Activated T-helper 9 cell treated with anti-CD3 and anti-CD28 coated beads, Interleukin-2, amount 50 U/mL, for 16 hours (primary cell): Measurements from ENCODE around the gene RGS21.
"Not testable (repeated sequence)": the region's sequence is repeated elsewhere in the genome, so short reads cannot be mapped to it uniquely, and the experiment has no call there.

Source experiments
- DNase-seq: peaks from one replicate; pipeline ENCODE4 v3.0.0-alpha.2; 2020; ENCODE audit warnings: low read depth

The RGS21 gene, protein sequence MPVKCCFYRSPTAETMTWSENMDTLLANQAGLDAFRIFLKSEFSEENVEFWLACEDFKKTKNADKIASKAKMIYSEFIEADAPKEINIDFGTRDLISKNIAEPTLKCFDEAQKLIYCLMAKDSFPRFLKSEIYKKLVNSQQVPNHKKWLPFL

DNA sequence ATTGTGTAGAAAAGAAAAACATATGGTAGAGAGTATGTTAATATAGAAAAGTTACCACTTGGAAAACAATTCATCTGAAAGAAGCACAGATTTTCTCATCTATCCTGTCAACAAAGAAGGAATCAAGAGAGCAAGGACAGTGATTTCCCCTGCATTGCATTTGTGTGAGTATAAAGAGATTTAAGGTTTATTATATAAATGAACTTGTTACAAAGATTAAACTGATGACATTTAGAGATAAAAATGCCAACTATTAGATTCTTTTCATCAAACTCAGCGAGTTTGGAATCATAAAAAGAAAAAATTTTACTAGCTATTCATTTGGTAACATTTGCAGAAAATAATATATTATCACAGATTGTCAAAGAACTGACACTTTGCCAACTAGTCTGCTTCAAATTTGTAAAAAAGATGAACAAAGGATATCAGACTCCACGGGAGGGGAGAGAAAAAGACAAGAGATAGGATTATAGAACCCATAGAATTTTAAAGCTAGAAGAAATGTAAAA lies at the start of gene RGS21:
Gene RGS21 (plus strand): TSS at position 51 of the 509 bp plus-strand sequence. CDS start 26,045 bp downstream, outside the sequence.
- DNase-seq, result no peak

DNA sequence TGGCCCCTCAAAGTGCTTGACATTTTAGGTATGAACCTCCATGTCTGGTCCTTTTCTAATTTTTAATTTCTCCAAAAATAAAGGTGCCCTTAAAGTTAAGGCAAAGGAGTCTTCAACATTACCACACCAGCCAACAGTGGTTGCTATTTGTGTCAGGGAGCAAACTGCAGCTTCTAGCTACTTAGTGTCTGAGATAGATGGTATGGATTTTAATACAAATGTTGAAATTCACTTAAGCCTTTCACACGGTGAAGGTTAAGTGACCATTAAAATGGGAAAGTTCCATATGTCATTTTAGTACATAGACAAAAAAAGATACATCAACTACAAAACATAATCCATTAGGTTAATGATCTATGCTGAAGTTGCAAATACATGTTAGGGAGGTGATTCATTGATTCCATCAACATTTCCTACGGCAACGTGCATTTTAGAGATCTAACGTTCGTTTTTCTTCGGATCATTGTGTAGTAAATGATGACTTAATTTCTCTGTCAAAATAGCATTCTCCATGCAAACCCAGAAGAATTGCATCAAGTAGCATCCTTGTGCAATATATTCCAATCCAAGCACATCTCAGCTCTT lies 48.2 kb upstream of the RGS21 start:
- no peak for DNase-seq

DNA sequence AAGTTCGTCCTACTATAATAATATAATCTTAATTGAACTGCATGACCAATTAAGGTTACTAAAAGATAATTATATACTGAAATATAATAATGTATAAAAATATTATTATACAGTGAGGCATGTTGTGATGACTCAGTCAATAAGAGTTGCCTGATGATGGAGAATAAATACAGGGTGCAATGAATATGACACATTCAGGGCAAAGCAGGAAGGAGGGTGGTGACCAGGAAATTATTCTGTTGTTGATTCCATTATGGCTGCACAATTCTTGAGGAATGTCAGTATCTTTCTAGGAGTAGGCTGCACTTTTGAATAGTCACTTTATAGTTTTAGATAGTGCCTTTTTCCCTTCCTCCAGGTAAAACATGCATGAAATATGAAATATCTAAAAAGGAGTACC lies 46.4 kb upstream of the RGS21 start:
- DNase-seq, result no peak

DNA sequence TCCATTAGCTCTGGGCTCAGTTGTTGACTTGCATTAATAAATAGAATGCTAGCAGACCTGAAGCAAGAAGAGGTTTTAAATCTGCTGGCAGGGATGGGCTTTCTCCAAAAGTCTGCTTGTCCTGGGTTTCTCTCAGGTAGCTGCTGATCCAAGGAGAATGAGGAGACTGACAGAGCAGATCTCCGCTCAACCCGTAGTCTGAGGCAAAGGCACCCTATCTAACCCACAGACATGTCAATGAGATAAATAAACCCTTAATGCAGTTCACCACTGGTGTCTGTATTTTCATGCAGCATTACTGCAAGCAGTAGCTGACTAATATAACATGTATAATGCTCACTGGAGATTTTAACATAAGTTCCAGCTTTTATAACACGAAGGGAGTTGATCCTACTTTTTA lies 44.1 kb upstream of the RGS21 start:
- no peak for DNase-seq

DNA sequence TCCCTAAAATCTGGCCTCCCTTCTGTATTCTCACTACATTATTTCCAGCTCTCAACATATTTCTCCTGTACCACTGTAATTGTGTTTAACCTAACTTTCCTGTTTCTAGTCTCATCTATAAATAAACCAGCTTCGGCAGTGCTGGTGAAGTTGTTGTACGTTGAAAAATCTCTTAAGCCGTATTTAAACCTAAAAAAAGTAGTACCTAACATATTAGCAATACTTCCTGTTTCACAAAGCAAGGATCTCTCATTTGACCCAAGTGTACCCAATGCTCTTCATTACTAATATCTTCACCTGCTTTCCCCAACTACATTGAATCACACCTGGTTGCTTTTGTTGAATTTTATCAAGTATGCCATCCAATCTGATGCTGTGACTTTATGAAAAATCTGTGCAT lies 42.2 kb upstream of the RGS21 start:
- no peak for DNase-seq

DNA sequence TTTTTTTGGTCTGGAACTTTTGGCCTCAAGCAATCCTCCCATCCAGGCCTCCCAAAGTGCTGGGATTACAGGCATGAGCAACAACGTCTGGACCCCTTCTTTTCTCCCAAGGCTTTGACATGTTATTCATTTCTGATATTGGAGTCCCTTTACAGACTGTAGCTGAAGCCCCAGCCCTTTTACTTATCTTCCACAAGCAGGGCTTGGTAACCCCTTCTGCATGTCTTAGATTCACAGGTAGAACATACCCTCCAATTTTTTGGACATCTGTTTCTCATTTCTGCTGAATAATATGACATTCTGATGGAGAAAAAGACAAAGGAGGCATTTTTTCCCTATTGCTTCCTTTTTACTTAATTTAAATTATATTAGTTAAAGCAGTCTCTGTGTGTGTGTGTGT lies 39.2 kb upstream of the RGS21 start:
- DNase-seq, result no peak

DNA sequence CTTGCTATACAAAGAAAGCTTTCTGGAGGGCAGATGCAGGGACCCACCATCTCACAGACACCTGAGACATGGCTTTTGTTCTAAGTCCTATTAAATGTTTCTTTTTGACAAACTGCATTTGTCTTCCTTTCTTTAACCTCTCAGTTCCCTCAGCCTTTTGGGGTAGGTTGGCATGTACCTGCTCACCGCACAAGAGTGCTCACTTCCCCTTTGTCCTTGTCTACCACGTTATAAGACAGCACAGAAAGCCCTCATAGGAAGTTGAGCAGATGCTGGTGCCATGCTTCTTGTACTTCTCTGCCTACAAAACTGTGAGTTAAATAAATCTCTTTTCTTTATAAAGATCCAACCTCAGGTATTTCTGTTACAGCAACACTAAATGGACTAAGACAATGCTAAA lies 31.9 kb upstream of the RGS21 start:
- DNase-seq, result no peak

DNA sequence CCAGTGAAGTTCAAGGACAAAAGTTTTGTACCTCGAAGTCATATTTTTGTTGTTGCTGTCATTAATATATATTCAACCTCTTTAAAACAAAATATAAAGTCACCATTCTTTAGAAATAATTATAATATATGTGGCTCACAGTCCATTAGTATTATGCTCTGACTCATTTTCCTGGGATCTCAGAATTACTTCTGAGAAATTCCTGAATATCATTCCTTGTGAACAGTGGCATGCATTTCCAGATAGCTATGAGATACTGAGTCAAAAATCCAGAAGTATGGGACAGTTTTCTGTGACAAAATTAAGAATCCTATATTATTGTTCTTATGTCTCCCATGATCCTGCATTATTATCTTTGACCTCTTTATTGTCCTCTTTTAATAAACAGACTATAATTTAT lies 13.8 kb upstream of the RGS21 start:
- no peak for DNase-seq

DNA sequence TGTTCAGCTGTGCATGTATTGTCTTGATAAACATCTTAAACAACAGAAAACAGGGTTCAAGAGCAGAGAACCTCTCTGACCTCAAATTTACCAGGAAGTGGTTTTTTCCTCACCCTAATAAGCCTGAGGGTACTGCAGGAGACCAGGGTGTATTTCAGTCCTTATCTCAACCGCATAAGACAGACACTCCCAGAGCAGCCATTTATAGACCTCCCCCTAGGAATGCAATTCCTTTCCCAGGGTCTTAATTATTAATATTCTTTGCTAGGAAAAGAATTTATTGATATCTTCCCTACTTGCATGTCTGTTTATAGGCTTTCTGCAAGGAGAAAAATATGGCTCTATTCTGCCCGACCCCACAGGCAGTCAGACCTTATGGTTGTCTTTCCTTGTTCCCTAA lies 8.5 kb upstream of the RGS21 start:
- DNase-seq, result not testable (repeated sequence)

DNA sequence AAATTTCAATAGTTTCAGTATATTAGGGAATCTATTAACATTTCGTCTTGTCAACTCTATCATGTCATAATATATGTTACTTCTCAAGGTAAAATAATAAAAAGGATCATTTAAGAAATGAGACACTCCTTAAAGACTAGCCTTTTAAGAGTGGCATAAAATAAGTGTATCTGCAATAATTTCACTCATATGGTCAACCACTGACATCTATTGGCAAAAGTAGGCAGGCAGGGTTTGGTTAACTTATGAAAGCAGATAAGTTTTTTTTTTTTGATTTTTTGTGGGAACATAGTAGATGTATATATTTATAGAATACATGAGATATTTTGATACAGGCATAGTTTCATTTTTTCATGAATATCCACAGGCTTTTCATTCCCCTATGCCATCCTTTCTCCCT lies 5.5 kb upstream of the RGS21 start:
- DNase-seq, result no peak

DNA sequence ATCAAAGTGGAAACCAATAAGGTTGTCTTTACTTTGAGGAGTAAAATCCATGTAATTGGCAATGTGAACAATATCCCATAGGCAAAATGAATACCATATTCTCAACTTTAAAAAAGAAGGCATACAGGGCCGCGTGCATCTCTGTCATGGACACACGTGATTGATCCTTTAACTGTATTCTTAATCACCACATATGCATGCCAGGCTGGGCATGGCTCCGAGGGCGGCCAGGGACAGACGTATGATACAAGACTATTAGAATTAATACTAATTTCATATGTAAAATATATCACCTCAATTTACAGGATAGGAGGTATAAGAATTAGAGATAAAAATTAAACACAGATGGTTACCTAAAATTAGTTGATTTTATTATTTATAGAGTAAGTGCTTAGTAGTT lies 11.2 kb downstream of the RGS21 start:
- no peak for DNase-seq

DNA sequence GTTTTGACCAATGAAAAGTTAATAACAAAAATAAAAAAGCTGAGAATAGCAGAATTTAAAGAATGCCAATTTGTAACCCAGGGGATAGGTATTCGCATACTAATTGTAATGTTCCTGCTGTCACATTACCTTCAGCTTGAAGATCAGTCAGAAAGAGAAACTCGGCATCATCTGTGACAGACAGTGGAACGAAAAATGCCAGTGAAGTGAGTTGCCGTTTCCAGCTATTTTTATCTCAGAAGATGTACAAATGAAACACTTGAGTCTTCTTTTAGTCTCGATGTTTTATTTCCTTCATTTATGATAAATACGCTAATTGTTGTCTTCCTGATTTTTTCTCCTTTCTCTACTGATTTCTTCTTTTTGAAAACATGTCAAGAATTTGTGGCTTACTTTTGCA lies 26.1 kb downstream of the RGS21 start:
- no peak for DNase-seq

DNA sequence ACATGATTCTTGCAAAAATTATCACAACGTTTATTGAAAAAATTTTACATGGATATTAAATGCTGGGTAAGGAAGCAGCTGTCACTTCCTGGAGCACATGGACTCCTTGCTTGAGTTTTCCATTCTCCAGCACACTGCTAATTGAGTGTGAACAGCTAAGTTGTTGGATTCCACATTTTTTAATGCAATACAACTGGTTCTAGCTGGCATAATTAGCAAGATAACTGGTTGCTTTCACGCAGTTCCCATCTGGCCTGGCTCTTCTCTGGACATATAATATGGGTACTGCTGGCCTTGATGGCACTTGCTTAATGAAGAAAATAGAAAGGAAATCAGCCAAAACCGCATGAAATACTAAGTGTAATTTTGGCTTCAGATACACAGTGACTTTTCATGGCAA lies 26.6 kb downstream of the RGS21 start:
- no peak for DNase-seq

DNA sequence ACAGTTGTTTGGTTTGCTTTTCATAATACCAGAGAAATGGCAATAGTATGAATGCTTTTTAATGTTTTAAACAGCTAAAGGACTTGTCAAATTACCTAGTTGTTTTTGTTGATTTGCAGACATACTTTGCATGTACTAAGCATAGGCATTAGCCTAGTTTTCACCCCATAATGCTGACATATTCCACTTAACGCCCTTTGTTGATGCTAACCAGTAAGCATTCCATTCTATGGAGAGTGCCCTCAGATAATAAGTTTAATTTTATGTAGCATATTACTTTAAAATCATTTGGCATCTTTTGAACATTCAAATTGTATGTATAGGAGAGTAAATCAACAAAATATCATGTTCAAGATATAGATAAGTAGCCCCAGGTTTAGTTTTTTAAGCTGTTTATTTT lies 32.5 kb downstream of the RGS21 start:
- no peak for DNase-seq

DNA sequence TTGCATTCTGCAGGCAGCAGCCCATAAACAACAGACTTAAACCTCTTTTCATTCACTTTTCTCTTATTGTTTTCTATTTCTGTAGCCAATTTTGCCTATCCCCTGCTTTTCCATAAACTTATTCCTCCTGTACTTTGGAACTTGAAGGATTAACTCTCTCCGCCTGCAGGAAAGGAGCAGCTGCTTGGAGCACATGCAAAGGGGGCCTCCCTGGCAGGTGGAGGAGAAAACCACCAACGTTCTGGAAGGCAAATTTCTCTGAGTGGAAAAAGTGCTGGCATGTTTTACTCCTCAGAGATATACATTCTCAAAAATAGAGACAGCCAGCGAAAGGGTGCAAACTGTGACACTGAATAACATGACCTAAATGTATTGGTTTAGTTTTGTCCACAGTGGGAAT lies 33.6 kb downstream of the RGS21 start:
- no peak for DNase-seq

DNA sequence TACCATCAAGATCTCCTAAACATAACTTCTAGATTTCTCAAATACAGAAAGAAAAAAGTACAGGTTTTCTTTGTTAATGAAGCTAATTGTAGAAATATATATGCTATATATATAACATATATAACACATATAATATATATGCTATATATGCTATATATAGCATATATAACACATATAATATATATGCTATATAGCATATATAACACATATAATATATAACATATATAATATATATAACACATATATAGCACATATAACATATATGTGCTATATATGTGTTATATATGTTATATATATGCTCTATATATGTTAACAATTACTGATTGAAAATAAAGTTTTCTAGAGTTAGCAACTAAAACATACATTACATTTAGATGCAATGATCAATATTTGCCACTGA lies 34.8 kb downstream of the RGS21 start:
- no peak for DNase-seq

DNA sequence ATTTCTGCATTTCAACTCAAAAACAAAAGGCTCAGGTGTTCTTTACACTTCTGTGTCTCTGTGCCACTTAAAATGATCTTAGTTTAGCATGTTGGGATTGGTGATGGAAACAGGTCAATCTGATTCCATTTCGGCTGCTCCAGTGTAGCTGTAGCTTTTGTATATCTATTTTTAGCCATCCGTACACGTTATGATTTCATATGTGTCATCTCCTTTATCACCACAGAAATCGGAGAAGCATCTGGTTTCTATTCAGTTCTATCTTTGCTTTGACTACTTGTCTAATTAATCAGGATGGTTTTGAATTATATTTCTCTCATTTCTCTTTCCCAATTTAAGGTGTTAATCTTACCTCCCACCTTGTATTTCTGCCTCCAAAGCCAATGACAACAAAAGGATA lies 41.1 kb downstream of the RGS21 start:
- no peak for DNase-seq

DNA sequence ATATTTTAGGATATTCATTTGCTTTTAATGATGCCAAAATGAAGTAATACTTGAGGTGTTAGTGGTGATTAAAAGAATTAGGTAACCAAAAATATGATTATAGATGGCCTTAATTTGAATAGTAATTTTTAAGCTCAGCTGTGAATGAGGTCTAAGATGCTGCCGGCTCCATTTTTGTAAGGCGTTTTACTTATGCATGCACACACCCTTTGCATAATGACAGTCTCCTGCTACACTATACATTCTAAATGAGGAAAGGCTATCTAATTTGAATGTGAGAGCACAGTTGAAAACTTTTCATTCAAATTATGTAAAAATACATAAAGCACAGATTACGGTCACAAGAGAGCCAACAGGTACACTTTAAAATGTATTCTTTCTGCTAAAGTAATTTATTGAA lies 41.6 kb downstream of the RGS21 start:
- DNase-seq, result no peak

DNA sequence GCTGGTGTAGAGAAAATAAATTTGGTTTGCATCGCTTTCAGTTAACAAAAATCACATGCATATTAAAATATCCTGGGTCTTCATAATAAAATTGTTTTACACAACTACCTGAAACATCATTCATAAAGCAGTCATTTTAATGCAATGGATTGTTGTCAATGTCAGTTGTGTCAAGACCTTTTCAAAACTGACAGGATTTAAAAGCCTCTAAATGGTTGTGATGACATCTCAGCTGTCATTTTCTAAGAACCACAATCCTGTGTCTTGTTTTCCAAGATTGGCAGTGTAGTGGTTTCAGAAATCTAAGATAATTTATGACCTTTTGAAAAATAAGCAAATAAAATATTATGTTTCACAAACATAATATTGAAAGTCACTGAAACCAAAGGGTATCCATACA lies 42.0 kb downstream of the RGS21 start:
- DNase-seq, result no peak

DNA sequence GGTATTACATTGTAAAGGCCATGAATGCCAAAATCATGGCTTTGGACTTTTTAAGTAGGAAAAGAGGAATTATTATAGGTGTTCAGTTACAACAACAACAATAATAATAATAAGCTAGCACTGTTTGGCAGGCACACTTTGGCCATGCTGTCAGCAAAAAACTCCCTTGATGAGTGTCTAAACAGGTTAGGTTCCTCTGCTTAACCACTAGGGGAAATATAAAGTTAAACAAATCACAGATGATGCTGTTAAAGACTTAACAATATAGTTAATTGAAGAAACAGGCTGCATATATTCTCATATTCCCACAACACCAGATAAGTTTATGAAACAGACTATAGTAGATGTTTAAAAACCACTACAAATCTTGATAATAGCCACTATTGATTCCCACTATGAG lies 46.4 kb downstream of the RGS21 start:
- DNase-seq, result no peak

DNA sequence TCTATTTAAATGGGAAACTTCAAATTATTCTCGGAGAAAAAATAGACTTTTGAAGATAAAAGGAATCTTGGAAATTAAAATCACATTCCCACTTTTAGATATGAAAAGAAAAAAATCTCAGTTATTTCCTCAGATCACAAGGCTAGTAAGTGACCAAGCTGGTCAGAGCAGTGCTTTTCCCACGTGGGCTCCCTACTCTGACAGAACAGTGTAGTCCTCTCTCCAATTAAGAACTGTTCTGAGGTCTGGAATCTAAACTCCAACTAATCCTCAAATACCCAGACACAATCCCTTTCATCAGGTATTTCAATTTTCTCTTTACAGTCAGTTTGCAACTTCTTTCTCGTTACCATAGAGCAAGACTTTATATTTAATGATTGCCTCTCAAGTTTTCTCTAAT lies 50.6 kb downstream of the RGS21 start:
- no peak for DNase-seq

DNA sequence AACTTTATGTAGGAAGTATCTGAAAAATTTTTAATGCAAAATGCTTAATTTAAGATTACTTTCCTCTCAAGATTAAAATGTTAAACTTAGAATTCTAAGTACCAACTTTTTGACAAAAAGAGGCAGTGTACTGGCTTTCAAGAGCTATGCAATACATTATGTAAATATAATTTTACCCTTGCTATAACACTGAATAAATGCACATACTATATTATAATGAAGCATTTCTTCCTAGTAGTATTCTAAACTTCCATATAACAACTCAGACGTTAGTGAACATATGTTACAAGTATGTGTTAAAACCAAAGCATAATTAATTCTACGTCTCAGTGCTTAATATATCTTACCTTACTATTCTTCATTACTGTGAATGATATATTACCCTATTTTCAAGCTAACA lies 58.5 kb downstream of the RGS21 start:
- no peak for DNase-seq

DNA sequence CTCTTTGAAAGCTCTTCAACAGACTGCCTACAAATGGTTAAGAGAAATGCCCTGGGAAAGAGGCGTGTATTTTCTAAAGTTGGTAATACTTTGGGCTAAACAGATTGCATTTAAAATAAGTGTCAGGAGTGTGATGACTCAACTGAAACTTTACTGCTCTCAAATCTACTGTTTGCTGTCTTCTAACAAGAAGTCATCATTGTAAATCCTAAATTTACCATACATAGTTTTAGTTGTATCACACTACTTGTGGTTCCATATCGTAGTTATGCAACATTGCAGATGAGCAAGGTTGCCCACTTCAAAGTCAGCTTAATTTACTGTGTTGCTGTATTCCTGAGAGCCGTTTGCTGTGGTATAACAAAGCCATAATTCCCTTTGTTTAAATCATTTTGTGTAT lies 59.6 kb downstream of the RGS21 start:
- no peak for DNase-seq

DNA sequence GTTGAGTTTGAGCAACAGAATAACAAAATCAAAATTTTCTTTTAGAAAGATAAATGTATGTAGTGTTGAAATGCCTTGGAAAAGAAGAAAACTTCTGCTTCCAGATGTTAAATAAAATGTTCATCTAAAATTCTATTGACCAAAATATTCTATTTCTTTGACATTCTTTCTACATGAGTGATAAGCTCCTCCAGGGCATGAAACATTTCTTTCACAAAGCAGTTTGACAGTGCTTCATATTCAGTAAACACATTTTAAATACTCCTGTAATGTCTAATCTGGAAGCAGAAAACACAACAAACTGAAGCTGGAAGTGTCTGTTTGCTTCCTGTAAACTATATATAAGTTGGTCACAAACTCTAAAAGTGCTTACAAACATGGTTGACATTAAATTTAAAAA lies 61.5 kb downstream of the RGS21 start:
- no peak for DNase-seq
